ENCODE measurements around the gene ZBTB43. TPM values are rescaled to one million over a fixed set of nuclear protein-coding genes. Genes with fewer than 3 reads are reported as not detected.

ZBTB43 gene
- total RNA-seq, 4 donors from 2014 or later, result 3.5 to 22.2 (median 11.0) TPM

DNA sequence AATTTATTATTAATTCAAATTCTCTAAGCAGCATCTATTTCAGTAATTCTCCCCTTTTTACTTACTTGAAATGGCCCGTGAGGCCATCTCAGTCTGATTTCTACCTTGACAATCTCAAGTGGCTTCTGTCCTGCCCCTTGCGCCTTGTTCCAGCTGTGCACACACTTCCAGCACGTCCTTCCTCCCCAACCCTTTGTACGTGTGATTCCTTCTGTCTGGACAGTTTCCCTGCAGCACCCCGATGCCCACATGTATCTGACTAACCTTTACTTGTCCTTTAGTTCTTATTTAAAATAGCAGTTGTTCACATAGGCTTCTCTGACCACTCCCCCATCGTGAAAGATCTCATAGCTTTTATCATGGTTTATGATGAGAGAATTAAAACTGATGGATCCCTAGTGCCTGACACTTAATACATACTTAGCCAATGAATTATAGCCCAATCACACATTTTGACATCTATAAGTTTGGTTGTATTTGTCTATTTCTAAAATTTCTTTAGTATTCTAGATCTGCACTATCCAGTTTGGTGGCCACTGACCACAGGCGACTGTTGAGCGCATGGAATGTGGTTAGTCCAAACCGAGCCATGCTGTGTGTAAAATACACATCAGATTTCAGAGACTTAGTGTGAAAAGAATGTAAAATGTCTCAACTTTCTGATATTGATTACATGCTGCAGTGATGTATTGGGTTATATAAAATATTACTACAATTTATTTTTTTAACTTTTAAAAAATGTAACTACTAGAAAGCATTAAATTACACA lies 69.9 kb downstream of the ZBTB43 start:
- Histone ChIP-seq H3K27me3 (no peaks in the 10 kb centered on the region), H3K4me3 (no peak overlapping the region), H3K4me1 (no peaks in the 10 kb centered on the region), H3K9me3 (no peaks in the 10 kb centered on the region), H3K36me3 (no peaks in the 10 kb centered on the region), H3K27ac (no peak overlapping the region)
- TF ChIP-seq, protein P1, sequence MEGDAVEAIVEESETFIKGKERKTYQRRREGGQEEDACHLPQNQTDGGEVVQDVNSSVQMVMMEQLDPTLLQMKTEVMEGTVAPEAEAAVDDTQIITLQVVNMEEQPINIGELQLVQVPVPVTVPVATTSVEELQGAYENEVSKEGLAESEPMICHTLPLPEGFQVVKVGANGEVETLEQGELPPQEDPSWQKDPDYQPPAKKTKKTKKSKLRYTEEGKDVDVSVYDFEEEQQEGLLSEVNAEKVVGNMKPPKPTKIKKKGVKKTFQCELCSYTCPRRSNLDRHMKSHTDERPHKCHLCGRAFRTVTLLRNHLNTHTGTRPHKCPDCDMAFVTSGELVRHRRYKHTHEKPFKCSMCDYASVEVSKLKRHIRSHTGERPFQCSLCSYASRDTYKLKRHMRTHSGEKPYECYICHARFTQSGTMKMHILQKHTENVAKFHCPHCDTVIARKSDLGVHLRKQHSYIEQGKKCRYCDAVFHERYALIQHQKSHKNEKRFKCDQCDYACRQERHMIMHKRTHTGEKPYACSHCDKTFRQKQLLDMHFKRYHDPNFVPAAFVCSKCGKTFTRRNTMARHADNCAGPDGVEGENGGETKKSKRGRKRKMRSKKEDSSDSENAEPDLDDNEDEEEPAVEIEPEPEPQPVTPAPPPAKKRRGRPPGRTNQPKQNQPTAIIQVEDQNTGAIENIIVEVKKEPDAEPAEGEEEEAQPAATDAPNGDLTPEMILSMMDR (IDR thresholded peaks at IDR 0.05), result no peak
- TF ChIP-seq POLR2A (IDR thresholded peaks at IDR 0.05), result no peak
- intact Hi-C loops (cut with DNase I; ENCODE audit: low total_unique reads), result no loop called here
- DNase-seq, result no peak

DNA sequence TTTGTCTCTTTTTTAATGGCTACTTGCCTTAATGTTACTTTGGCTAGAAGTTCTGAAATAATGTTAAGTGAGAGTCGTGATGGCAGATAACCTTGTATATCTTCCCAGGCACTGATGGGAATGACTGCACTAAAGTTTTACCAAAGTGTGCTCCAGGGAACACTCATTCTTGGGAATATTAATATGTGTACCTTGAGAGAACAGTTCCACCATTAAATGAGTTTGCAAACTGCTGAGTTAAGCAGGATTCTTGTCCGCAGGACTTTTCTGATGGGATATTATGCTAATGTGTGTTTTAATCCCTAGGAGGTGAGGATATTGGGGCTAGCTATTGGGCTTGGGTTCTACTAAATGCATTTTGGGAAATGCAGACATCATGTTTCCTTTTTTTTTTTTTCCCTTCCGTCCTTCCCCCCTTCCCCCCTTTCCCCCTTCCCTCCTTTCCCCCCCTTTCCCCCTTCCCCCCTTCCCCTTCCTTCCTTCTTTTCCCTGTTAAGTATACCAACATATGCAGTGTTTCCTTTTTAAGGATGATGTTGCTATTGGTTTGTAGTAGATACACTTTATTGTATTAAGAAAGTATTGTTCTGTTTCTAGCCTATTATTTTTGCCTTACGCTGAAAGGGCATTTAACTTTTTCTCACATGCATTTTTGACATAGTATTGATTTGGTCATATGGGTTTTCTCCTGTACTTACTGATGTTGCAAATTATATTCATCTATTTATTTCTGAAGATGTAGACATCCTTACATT lies 71.1 kb downstream of the ZBTB43 start:
- Histone ChIP-seq H3K27me3 (no peaks in the 10 kb centered on the region), H3K4me1 (no peaks in the 10 kb centered on the region), H3K36me3 (no peaks in the 10 kb centered on the region), H3K27ac (no peak overlapping the region), H3K4me3 (no peak overlapping the region), H3K9me3 (no peaks in the 10 kb centered on the region)
- TF ChIP-seq, protein P1 (IDR thresholded peaks at IDR 0.05), result no peak
- no peak for TF ChIP-seq POLR2A (IDR thresholded peaks at IDR 0.05)
- DNase-seq, result no peak
- intact Hi-C loops (cut with DNase I; ENCODE audit: low total_unique reads), result no loop called here

DNA sequence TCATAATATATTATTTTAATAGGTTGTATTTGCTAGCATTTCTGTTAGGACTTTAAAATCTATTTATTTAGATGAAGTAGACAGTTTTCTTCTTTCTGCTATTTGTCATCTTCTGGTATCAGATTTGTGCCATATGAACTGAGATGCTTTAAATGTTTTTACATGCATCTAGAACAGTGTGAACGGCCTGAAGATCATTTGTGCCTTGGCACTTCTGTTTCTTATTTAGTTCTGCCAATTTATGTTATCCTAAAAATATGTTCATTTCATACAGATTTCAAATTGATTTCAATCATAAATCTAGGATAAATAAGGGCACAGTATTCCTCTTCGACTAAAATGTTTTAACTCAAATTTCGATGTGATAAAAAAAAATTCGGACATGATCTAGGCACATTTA lies 71.7 kb downstream of the ZBTB43 start:
- no peak overlapping the region for H3K27ac ChIP-seq
- TF ChIP-seq, protein P1 (IDR thresholded peaks at IDR 0.05), result no peak
- no peak for TF ChIP-seq POLR2A (IDR thresholded peaks at IDR 0.05)
- H3K36me3 ChIP-seq, result no peaks in the 10 kb centered on the region
- no peak for DNase-seq
- no peak overlapping the region for H3K4me3 ChIP-seq
- H3K9me3 ChIP-seq, result no peaks in the 10 kb centered on the region
- no peaks in the 10 kb centered on the region for H3K4me1 ChIP-seq
- intact Hi-C loops (cut with DNase I; ENCODE audit: low total_unique reads), result no loop called here
- H3K27me3 ChIP-seq, result no peaks in the 10 kb centered on the region

DNA sequence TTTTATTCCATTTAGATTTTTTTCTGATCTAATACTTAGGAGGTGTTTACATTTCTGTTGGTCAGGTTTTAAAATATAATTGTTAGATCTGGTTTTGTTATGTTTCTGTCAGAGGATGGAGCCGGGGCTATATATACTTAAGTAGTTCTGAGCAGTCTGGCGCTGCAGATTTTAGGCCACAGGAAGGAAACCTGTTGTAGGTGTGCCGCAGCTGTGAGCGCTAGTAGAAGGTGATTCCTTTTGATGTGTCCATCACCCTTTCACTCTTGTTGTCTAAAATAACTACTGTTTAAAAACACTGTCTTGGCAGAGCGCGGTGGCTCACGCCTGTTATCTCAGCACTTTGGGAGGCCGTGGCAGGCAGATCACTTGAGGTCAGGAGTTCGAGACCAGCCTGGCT lies 72.6 kb downstream of the ZBTB43 start:
- no peaks in the 10 kb centered on the region for H3K9me3 ChIP-seq
- intact Hi-C loops (cut with DNase I; ENCODE audit: low total_unique reads), result no loop called here
- DNase-seq, result no peak

More for the DNA sequence above, 72.6 kb downstream of the ZBTB43 start:
- TF ChIP-seq POLR2A (IDR thresholded peaks at IDR 0.05), result no peak
- TF ChIP-seq, protein P1 (IDR thresholded peaks at IDR 0.05), result no peak
- no peaks in the 10 kb centered on the region for H3K36me3 ChIP-seq
- H3K4me3 ChIP-seq, result no peak overlapping the region
- H3K4me1 ChIP-seq, result no peaks in the 10 kb centered on the region
- no peaks in the 10 kb centered on the region for H3K27me3 ChIP-seq
- H3K27ac ChIP-seq, result no peak overlapping the region

Data from uterus (tissue), 4 donors.